ENCODE results near the gene NMRK1. TPM values are rescaled to one million over a fixed set of nuclear protein-coding genes. Genes with fewer than 3 reads are reported as not detected.
A peak's percentile ranks its signal among the peaks of the same experiment; 100 is the strongest.

The NMRK1 gene
- polyA plus RNA-seq, 3 donors from 2014 or later = 35.2 to 95.8 (median 38.6) TPM

DNA sequence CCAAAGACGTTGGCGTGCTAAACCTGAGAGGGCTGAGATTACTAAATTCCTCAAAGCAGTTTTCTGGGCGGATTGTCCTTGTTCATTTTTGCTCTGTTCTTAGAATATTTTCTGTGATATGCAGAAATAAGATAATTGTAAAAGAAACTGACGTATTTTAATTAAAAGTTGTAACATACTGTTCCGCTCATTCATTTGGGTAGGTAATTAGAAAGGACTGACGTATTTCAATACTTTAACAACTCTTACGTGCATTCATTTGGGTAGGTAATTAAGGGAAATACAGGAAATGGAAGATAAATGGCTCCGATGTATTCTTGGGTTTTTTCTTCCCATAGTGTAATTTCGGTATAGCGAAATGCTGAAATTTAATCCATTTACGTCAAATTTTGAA is 1.4 kb upstream of the NMRK1 start:
- Mint-ChIP-seq H3K4me1 (peaks cover 76 to 84% of the 10 kb centered on the region in 2 donors), H3K9me3 (no peaks in the 10 kb centered on the region), H3K4me3 (peak overlapping the region; percentile 93 to 100 (median 97)), H3K27me3 (ENCODE audit: low read depth in 3 of 3) (peaks cover 5 to 23% (median 19%) of the 10 kb centered on the region in 3 donors), H3K36me3 (no peaks in the 10 kb centered on the region), H3K27ac (peak overlapping the region; percentile 86 to 99 (median 96))
- no peak for DNase-seq

DNA sequence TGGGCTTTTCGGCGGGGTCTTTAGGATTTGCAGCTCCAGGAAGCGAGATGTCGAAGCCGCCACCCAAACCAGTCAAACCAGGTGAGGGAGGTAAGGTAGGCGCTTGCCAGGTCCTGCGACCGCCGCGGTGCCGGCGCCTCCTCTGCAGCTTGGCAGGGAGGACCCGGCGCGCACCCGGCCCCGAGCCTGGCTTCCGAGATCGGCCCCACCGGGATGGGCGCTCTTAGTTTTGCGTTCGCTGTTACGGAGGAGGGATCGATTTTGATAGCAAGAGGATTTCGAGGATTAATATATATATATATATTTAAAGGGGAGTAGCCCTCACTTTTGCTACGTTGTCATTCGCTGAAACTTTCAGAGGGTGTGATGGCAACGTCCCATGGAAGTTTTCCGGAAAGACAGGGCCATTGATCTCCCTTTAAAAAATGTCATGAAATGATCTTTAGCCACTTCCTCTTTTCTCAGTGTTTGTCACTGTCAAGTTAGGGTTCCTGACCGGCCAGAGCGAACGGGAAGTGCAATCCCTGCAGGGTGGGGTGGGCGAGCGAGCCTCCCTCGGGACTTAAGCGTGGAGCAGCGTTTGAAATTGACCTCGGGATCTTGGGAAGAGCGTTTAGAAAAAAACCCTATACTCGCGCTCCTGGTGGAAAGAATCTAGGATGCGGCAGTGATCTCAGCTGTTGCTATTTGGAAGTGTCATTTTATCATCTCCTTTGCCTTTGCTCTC is 854 bp upstream of the NMRK1 start:
- H3K9me3 Mint-ChIP-seq = no peaks in the 10 kb centered on the region
- peaks cover 5 to 23% (median 19%) of the 10 kb centered on the region in 3 donors for H3K27me3 Mint-ChIP-seq (ENCODE audit: low read depth in 3 of 3)
- no peaks in the 10 kb centered on the region for H3K36me3 Mint-ChIP-seq
- peak overlapping the region; percentile 93 to 100 (median 97) for H3K4me3 Mint-ChIP-seq
- peak overlapping the region; percentile 86 to 99 (median 96) for H3K27ac Mint-ChIP-seq
- no peak for DNase-seq
- H3K4me1 Mint-ChIP-seq = peaks cover 70 to 79% of the 10 kb centered on the region in 2 donors

DNA sequence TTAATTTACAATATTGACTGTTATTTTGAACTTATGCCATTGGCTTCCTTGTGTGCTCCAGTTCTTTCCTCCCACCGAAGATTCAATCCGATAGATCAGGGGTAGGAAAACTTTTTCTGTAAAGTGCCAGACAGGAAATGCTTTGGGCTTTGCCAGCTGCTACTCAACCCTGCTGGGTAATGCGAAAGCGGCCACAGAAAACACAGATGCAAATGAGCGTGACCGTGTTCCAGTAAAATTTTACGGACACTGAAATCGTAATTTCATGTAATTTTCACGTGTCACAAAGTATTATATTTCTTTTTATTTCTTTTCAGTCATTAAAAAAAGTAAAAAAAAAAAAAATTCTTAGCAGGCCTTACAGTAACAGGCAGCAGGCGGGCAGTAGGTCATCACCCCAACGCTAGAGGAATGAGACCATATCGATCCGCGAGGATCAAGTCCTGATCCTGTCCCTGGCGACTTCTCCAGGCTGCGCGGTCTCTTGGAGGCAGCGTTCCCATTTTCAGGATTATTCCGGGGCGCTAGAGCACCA is 599 bp downstream of the NMRK1 start:
- Mint-ChIP-seq H3K27me3 (ENCODE audit: low read depth in 3 of 3) (peaks cover 5 to 23% (median 19%) of the 10 kb centered on the region in 3 donors), H3K27ac (peak overlapping the region; percentile 86 to 98 (median 96)), H3K9me3 (no peaks in the 10 kb centered on the region), H3K36me3 (peaks cover 3 to 4% (median 3%) of the 10 kb centered on the region in 3 donors), H3K4me1 (peaks cover 66 to 75% of the 10 kb centered on the region in 2 donors), H3K4me3 (peak overlapping the region; percentile 87 to 97 (median 95))
- DNase-seq = peak; percentile 76 to 79 (median 76)

DNA sequence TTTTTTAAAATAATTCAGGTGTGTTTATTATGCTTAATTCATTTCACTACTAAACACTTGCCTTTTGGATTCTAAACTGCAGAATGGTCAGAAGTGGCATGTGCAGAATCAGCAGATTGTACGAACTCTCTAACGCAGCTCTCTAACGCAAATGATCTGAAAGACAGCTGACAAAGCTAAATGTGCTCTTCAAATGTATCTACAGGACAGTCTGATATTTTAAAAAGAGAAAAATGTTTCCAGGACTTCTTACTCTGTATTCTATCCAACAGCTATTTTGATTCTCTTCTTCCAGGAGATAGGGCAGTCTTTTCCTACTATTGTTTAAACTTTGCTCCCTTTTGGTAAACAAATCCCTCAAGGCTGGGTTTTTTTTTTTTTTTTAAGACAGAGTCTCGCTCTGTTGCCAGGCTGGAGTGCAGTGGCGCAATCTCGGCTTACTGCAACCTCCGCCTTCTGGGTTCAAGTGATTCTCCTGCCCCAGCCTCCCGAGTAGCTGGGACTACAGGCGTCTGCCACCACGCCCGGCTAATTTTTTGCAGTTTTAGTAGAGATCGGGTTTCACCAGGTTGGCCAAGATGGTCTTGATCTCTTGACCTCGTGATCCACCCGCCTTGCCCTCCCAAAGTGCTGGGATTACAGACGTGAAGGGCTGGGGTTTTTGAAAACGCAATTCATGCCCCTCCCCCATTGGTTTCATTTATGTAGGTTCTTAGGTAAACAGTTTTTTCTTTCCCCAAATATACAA is 1.2 kb downstream of the NMRK1 start:
- H3K27ac Mint-ChIP-seq = peak overlapping the region; percentile 86 to 98 (median 96)
- H3K9me3 Mint-ChIP-seq = no peaks in the 10 kb centered on the region
- H3K36me3 Mint-ChIP-seq = peaks cover 3 to 7% (median 7%) of the 10 kb centered on the region in 3 donors
- H3K4me3 Mint-ChIP-seq = peak overlapping the region; percentile 87 to 97 (median 95)
- H3K4me1 Mint-ChIP-seq = peaks cover 60 to 69% of the 10 kb centered on the region in 2 donors
- peaks cover 5 to 23% (median 19%) of the 10 kb centered on the region in 3 donors for H3K27me3 Mint-ChIP-seq (ENCODE audit: low read depth in 3 of 3)
- DNase-seq = no peak

DNA sequence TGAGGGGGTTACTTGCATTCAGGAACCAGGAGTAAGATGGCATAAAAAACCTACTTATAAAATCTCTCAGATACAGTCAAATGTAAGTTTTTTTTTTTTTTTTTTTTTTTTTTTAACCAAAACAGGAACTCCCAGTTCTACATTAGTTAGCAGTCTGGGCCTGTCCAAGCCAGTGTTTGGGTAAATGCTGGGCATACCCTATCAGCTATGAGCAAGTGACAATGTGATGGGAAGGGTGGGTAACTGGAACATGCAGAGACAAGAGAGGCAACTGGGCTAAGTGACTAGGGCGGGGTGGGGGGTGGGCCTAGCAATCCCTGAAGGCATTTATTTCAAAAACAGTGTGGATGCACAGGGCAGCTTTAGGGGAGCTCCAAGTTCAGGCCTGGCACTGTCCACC is 2.3 kb downstream of the NMRK1 start:
- Mint-ChIP-seq H3K36me3 (peaks cover 6 to 18% (median 9%) of the 10 kb centered on the region in 3 donors), H3K9me3 (no peaks in the 10 kb centered on the region), H3K4me1 (peaks cover 49 to 58% of the 10 kb centered on the region in 2 donors), H3K27ac (peak overlapping the region; percentile 79 to 88 (median 83)), H3K27me3 (ENCODE audit: low read depth in 3 of 3) (peaks cover 7 to 24% (median 17%) of the 10 kb centered on the region in 3 donors), H3K4me3 (peak overlapping the region; percentile 19 to 90 (median 74))
- DNase-seq = no peak

DNA sequence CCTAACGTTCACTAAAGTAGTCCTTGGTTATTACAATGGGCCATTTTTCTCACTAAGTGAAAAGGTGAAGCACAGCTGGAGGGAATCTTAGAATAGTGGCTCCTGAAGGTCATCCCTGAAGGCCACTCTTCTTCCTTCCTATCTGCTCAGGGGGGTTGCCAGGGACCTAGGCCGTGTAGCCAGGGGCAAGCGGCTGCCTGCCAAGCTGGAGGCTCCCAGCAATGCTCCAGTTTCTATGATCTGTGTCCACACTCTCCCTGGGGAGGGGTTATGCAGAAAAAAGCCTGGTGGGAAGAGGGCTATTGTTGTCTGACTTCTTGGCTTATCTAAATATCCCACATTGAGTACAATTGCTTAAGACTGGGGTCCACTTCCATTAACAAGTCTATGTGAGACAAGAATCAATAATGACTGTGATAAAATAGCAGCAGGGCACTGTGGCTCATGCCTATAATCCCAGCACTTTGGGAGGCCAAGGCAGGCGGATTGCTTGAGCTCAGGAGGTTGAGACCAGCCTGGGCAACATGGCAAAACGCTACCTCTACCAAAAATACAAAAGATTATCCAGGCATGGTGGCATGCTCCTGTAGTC is 3.8 kb downstream of the NMRK1 start:
- Mint-ChIP-seq H3K27ac (peak overlapping the region in 3 of 6 donors; percentile 20 to 82 (median 79)), H3K27me3 (ENCODE audit: low read depth in 3 of 3) (peaks cover 7 to 19% (median 14%) of the 10 kb centered on the region in 3 donors), H3K4me3 (no peak overlapping the region), H3K4me1 (peaks cover 34 to 44% of the 10 kb centered on the region in 2 donors), H3K36me3 (peaks cover 11 to 28% (median 13%) of the 10 kb centered on the region in 3 donors), H3K9me3 (no peaks in the 10 kb centered on the region)
- no peak for DNase-seq

DNA sequence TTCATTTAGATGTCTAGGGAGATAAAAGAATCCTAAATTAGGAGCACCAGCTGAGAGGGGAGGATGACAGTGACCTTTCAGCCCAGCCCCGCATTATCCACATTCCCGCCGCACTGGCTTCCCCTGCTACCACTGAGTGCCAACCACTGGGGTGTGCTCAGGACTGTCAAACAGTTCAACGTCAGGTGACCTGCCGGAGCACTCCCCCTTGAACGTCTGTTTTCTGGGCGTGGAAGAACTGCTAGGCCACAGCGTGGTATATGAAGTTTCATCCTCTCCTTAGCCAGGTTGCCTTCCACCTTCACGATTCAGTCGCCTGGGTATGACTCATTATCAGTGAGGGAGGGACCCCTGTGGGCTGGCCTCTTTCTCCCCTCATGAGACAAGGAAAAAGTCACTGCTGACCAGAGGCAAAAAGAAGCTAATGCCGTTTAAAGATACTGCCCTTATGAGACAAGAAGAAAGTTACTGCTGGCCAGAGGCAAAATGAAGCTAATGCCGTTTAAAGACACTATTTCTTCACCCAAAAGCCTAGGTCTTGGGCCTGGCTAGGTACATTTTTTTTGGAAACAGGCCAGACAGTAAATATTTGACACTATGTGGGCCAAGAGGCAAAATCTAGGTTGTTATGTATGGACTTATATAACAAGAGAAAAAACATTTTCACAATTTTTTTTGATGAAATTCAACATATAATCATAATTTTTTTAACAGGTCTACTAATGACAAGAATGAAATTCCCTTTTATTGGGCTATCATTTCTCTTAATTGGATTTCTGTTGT is 4.6 kb downstream of the NMRK1 start:
- DNase-seq = peak in 2 of 3 donors; percentile 47 to 76
- Mint-ChIP-seq H3K27me3 (ENCODE audit: low read depth in 3 of 3) (peaks cover 5 to 18% (median 10%) of the 10 kb centered on the region in 3 donors), H3K27ac (peak overlapping the region; percentile 68 to 90 (median 84)), H3K9me3 (no peaks in the 10 kb centered on the region), H3K36me3 (peaks cover 12 to 33% (median 14%) of the 10 kb centered on the region in 3 donors), H3K4me3 (peak overlapping the region in 4 of 5 donors; percentile 24 to 57 (median 44)), H3K4me1 (peaks cover 31 to 39% of the 10 kb centered on the region in 2 donors)

DNA sequence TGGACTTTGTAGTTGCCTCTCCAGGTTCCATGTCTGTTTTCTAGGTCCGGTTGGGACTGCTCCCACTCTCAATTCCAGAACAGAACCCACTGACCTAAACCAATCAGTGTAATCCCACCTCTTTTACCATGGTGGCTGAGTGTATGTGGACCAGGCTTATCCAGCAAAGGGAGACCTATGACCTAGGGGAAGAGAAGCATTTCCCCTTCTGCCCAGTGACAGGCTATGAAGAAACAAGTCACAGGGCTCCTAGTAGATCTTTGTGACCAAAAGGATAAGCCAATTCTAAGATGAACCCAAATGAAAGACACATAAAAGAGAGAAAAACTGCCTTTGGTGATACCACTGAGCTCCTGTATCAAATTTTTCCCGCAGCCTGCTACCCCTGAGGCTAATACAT is 6.3 kb downstream of the NMRK1 start:
- H3K4me3 Mint-ChIP-seq = no peak overlapping the region
- peaks cover 12 to 36% (median 14%) of the 10 kb centered on the region in 3 donors for H3K36me3 Mint-ChIP-seq
- peaks cover 27 to 37% of the 10 kb centered on the region in 2 donors for H3K4me1 Mint-ChIP-seq
- H3K27ac Mint-ChIP-seq = peak overlapping the region in 1 of 6 donors; percentile 3
- no peaks in the 10 kb centered on the region for H3K9me3 Mint-ChIP-seq
- no peak for DNase-seq
- peaks cover 0 to 4% (median 2%) of the 10 kb centered on the region in 3 donors for H3K27me3 Mint-ChIP-seq (ENCODE audit: low read depth in 3 of 3)

DNA sequence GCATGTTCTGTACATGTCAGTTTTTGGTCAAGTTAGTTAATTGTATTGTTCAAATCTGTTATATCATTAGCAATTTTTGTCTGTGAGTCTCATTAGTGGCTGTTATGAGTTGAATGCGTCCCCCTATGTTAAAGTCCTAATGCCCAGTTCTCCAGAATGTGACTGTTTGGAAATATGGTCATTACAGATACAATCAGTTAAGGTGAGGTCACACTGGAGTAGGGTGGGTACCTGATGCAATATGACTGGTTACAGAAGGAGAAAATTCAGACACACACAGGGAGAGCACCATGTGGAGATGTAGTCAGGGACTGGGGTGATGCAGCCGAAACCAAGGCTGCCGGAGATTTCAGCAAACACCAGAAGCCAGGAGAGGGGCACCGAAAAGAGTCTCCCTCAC is 15.1 kb downstream of the NMRK1 start:
- no peak for DNase-seq
- Mint-ChIP-seq H3K27ac (no peak overlapping the region), H3K27me3 (ENCODE audit: low read depth in 3 of 3) (no peaks in the 10 kb centered on the region), H3K36me3 (peaks cover 13 to 40% (median 22%) of the 10 kb centered on the region in 3 donors), H3K4me3 (no peak overlapping the region), H3K9me3 (no peaks in the 10 kb centered on the region), H3K4me1 (peaks cover 6 to 7% of the 10 kb centered on the region in 2 donors)

DNA sequence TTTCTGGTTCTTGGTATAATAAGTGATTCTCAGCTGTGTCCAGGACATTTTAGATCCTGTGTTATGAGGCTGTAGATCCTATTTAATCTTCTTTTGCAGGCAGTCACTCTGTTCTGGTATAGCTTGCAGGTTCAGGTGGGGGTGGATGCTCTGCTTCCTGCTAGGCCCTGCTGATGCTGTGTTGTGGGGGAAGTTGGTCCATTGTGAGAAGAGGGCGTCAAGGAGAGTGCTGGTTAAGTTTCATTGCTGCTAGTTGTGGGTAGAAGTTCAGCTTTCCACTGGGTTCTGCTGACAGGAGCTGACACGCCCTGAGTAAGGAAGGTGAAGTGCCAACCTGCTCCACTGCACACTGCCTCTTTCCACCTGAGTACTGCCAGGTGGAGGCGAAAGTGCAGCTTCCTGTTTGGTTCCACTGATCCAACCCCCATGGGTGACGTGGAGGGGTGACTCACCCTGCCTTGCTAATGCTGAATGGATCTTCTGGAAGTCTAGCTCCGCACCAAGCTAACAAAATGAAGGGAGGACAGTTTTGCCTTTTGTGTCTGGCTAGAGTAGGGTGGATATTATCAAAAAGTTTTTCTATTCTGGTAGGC is 16.3 kb downstream of the NMRK1 start:
- H3K36me3 Mint-ChIP-seq = peaks cover 23 to 46% (median 32%) of the 10 kb centered on the region in 3 donors
- no peak overlapping the region for H3K4me3 Mint-ChIP-seq

DNA sequence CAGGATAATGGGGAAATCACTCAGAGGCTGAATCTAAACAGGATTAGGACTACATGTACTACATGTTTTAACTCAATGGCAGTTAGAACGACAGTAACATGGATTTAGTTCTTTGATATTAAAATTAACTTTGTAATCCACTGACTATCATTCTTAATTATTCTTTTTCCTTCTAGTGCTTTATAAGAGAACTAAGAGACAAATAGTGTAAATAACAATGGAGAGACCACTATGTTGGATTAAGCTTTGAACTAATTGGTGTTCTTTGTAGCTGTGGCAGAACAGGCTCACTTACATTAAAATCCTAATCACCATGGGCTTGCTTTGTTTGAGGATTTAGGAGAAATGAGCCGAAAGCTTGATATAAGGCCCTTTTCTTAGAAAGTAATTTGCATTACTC is 18.8 kb downstream of the NMRK1 start:
- no peak for DNase-seq
- Mint-ChIP-seq H3K27me3 (ENCODE audit: low read depth in 3 of 3) (no peaks in the 10 kb centered on the region), H3K27ac (peak overlapping the region in 1 of 6 donors; percentile 15), H3K36me3 (peaks cover 29 to 51% (median 37%) of the 10 kb centered on the region in 3 donors), H3K4me3 (no peak overlapping the region), H3K4me1 (peaks cover 0 to 5% of the 10 kb centered on the region in 2 donors), H3K9me3 (no peaks in the 10 kb centered on the region)

More for the DNA sequence above, 16.3 kb downstream of the NMRK1 start:
- Mint-ChIP-seq H3K27me3 (ENCODE audit: low read depth in 3 of 3) (no peaks in the 10 kb centered on the region), H3K27ac (peak overlapping the region in 4 of 6 donors; percentile 20 to 59 (median 42)), H3K9me3 (no peaks in the 10 kb centered on the region), H3K4me1 (peaks cover 0 to 5% of the 10 kb centered on the region in 2 donors)
- no peak for DNase-seq

DNA sequence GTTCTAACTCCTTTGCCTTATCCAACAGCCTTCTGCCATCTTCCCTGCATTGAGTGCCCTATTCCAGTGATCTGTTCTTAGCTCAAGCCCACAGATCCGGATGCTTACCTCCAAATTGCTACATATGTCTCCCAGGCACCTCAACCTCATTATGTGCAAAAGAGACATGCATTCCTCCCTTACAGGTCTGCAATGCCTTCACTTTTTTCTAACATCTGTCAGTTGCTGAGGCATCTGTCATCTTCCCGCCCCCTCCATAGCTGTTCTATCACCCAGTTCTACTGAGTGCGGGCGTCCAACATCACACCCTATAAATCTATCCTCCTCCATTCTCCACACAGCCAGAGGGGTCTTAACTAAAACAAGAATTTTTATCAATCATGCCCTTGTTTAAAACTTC is 20.1 kb downstream of the NMRK1 start:
- Mint-ChIP-seq H3K27ac (peak overlapping the region in 2 of 6 donors; percentile 12 to 46), H3K27me3 (ENCODE audit: low read depth in 3 of 3) (no peaks in the 10 kb centered on the region), H3K4me3 (no peak overlapping the region), H3K9me3 (no peaks in the 10 kb centered on the region), H3K36me3 (peaks cover 31 to 61% (median 35%) of the 10 kb centered on the region in 3 donors), H3K4me1 (peaks cover 0 to 5% of the 10 kb centered on the region in 2 donors)
- no peak for DNase-seq

Measured in immature natural killer cell (primary cell).